Activated T-helper 1 cell treated with anti-CD3 and anti-CD28 coated beads, Interleukin-2, amount 50 U/mL, for 16 hours (primary cell): ENCODE results near the gene ATP6V1C2.
"Not testable (repeated sequence)": the region's sequence is repeated elsewhere in the genome, so short reads cannot be mapped to it uniquely, and the experiment has no call there.

Source experiments
- DNase-seq, 2 donors: peaks; one replicate each; pipeline ENCODE4 v3.0.0-alpha.2; 2020; ENCODE audit warnings: low read depth in 1 of 2, low spot score in 1 of 2

ATP6V1C2 gene

DNA sequence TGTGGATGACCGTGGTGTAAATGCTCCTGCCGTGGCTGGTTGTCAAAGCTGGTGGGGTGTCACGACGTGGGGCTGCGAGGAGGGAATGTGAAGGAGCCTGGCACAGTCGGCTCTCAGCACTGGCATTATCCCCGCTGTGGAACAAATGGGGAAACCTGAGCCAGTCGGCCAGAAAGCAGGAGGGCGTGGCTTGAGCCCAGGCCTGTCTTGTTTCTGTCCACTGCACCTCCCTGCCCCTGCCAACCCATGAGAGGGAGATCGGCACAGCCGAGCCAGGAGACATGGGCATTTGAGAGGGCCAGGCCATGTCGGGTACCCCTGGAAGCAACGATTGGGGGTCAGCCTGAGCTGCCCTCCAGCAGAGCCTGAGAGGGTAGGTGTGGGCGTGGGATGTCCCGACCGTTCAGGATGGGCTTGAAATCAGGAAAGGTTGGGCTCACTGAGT is 46.7 kb downstream of the ATP6V1C2 start:
- DNase-seq: no peak

DNA sequence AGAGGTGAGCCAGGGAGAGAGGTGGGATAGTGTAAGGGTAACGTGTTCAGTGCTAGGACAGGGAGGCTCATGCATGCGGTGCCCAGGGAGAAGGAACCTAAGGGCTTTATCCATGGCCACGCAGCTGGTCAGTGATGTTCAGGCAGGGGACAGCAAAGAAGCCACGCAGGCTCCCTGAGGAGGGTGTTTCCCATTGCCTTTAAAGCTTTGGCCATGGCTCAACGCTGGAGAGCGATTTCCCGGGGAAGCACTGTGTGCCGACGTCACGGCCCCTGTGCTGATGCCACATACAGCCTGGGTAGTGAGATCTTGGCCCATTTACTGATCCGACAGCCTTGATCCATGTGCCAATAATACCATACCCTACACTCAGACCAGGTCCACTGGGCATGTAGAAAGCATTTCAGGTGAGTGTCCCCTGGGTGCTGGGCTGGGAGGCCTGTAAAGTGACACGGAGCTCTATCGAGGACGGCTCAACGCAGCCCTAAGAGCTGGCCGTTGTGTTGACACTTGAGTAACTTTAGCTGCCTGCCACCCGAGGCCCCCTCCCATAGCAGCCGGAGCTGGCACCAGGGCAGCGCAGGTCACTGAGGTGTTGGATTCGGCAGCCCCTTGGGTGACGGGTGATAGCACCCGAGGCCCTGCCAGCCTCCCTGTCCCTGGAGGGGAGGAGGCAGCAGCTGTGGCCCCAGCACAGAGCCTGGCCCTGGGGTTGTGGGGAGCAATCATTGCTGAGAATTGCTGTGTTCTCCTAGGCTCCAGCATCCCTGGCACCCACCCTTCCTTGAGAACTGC is 49.7 kb downstream of the ATP6V1C2 start:
- no peak for DNase-seq

DNA sequence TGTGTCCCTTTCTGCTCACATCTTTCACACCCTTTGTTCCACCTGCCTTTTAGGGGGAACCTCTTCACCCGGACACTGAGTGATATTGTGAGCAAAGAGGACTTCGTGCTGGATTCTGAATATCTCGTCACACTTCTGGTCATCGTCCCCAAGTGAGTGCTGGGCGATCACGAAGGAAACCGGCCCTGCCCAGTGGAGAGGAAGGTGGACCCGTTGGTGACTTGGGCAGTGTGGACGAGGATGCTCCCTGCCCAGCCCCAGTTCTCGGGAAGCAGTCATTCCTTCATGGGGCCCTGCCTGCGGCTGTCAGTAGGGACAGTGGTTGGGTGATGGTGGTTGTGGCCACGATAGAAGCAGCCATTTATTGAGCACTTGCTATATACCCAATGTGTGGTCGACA is 50.4 kb downstream of the ATP6V1C2 start:
- no peak for DNase-seq

DNA sequence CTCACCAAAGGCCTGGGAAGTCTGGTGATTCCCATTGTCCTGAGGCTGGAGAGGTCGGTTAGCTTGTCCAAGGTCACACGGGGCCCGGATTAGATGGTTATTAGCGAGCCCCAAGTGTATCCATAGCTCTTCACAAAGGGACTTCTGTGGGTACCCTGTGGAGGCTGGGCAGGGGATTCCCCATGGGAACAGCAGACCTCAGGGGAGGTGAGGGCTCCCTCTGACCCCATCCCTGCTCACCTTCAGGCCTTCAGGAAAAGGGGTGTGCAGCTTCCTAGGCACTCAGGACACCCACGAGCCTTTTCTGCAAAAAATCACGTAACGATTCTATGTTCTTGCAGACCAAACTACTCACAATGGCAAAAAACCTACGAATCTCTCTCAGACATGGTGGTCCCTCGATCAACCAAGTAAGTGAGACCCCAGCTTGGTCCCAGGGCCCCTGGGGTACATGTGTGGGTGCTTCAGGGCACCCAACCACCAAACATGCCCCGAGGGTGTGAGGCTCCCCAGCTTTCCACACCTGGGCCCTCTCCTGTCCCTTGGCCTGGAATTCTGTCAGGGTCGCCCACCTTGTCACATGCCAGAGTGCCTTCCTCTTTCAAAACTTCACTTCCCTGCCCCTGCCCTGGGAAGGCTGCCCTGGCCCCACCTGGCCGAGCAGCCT is 50.9 kb downstream of the ATP6V1C2 start:
- no peak for DNase-seq

DNA sequence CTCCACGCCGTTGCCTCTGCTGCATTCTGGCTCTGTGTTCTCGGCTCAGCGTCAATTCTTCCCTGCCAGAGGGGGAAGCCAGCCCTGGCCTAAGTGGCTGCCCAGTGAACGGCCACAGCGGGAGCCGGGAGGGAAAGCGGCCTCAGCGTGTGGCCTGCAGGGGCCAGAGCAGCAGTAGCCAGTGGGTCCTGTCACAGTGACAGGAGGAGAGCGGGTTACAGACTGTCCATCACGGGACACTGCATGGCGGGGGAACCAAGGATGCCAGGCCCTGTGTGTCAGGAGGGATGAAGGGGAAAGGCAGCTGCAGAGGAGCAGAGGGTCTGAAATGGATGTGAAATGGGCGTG is 51.4 kb downstream of the ATP6V1C2 start:
- no peak for DNase-seq

DNA sequence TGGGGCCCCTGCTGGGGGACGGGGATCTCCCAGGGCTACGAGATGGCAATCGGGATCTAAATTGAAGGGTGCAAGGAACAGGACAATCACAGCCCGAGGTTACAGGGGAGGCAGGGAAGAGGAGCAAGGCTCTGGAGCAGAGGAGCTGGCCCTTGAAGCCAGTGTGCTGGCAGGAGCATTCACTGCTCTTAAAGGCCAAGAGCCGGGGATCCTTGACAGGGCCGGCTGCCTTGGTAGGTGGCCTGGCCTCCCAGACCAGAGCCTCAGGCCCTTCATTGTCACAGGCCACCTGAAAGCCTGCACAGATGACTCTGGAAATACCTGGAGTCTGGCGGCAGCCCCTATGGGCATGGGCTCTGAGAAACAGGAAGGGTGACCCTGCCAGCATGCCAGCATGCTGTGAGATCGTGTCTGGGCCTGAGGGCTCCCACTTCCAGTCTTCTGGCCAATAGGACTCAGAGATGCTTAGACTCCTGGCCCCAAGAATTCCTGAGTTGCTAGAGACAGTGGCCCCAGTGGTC is 52.5 kb downstream of the ATP6V1C2 start:
- no peak for DNase-seq

DNA sequence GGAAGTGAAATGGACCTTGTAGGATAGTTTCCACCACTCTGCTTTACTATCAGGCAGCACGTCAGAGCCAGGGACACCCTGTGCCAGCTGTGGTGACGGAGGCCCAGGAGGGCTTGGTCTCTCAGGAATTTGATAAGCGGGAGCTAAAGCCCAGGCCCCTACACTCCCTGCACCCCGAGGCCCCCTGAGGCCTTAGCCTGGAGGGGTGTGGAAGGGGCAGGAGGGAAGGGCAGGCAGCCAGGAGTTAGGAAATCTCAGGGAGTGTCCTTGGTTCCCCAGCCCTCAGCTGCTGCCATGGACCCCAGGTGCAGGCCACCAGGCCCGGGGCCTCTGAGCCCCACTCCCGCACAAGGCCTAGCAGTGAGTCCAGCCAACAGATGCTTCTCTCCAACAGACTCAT is 53.0 kb downstream of the ATP6V1C2 start:
- no peak for DNase-seq

DNA sequence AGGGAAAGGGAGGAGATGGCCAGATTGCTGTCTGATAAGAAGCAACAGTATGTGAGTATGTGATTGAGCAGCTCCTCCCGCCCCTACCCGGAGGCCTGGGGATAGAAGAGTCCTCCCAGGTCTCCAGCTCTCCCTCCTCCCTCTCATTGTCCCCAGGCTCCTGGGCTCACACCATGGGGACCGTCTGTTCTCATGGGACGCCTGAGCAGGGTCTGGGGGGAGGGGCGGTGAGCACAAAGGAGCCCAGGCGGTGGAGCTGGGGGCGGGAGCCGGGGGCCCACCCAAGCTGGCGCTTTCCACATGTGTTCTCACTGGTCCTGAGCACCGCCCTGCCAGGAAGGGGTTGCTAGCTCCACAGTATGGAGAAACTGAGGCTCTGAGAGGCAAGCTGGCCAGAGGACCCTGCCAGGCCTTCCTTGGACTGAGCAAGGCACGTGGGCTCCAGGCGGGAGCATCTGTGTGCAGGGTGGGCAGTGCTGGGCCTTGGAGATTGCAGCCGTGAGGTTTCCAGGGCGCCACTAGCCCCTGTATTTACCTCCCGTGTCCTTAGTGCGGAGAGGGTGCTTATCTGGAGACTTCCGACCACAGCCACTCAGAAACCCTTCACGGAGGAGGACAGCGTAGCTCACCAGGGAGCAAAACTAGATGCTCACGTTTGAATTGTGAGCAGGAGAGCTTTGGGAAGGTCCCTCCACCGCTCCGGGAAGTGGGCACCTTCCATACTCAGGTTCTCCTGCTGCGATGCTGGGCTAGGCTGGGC is 53.8 kb downstream of the ATP6V1C2 start:
- no peak for DNase-seq

DNA sequence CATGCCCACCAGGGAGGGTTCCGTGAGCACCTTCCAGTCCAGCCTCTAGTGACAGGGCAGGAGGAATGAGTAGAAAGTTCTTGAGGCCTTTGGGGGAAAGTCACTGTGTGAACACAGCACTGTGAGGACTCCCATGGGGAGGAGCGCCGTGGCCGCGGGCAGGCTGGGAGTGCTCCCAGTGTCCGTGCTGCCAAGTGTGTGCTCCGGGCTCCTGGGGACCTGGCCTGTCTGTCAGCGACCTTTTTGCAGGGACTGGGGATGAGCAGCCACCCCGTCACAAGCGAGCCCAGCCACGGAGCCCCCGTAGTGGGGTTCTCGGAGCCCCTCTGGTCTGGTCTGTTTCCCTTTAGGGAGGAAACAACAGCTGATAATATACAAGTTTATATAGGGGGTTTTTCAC is 54.4 kb downstream of the ATP6V1C2 start:
- no peak for DNase-seq

DNA sequence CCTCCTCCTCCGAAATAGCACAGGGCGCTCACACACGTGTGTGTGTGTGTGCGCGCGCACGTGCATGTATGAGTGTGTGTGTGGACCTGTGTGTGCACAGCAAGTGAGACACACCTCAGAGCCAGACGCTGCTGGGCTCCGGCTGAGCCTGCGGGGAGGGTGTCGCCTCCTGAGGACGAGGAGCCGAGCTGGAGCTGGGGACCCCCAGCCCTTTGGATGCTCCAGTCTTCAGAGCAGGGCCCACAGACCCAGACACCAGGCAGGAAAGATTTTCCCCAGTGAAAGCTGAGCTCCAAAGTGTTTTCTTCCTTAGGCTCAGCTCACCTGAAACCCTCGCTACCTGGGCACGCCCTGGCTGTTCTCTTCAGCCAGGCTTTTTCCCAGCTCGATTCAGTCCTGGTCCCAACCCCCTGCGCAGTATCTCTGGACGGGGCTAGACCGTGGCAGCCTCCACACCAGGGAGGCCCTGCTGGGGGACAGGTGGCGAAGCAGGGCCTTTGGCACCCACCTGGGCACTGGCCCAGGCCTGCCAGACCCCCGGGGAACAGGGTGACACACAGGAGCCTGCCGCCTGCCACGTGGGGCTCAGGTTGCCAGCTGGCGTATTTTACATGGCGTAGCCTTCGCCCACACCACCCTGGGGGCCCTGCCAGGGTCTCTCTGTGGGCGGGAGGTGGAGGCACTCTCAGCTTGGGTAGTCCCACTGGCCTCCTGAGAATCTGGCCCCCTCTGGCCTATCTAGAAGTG is 55.0 kb downstream of the ATP6V1C2 start:
- DNase-seq: no peak

DNA sequence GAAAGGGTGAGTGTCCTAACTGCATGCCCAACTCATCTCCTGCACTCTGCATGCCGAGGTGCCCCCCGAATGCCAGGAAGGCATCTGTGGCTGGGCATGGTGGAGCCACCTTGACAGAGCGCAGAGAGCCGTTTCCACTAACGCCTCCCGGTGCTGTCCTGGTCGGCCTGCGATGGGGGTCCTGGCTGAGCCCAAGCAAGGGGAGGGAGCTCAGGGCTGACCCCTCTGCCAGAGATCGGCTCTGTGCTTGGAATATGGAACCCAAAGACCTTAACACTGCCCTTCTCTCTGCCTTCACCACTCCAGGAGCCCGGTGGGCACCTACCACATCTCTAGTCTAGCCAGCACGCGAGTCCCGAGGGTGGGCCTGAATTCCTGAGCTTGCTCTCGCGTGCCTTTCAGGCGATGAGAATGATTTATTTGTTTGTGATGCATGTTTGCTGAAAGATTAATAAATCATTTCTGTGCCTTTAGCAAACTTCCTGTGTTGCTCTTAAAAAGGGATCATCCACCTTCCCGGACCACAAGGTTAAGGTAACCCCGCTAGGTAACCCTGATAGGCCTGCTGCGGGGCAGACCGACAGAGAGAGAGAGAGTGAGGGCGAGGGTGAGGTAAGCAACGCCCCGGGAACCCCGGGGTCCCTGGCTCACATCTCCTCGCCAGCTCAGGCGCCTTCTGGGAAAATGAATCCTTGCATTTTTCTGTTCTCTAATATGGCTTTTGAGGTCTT is 55.8 kb downstream of the ATP6V1C2 start:
- DNase-seq: no peak

DNA sequence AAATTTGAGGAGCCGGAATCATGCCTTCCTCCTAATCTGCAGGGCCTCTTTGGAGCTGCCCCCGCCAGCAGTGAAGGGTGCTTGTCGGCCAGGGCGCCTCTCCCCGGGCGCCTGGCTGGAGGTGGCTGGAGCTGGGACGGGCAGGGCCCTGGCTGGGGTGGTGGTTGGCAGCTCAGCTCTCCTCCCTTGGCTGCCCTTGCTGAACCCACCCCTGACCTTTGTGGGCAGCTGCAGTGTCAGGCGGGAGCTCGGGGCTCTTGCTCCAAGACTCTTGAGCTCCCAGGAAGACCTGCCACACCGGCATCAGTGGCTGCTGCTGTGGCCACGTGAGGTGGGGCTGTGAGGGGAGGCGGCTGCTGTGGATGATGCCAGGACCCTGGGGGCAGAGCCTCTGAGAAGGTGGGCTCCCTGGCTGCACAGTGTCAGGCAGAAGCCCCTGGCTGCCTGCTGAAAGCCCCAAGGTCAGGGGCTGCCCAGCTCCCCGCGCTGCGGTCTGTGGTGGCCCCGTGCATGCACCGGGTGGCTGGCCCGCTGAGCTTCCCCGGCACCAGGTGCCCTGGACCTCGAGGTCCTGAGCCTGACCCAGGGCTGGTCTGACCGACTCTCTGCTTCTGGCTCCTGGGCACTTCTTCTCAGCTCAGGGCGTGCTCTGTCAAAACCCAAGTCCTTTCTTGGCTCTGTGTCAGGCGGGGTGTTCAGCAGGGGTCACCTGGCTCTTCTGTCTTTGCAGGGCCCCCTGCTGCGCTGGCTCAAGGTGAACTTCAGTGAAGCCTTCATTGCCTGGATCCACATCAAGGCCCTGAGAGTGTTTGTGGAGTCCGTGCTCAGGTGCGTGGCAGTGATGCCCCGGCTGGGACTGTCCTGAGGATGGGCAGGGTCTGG is 56.7 kb downstream of the ATP6V1C2 start:
- DNase-seq: no peak

DNA sequence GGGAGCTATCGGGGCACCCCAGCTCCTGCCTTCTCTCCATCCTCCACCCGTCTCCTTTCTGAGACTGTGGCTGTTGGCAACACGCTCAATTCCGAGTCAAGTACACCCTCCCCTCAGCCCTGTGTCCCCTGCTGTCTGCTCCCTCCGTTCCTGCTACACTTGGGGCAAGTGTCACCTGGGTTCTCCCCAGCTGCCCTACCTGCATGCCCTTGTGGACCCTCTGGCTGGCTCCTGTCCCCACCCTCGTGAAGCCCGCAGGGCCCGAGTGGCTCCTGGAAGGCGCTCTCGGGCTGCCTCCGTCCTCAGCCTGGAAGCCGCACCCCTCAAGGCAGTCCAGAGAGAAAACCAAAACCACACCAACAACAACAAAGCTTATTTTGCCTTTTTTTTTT is 57.3 kb downstream of the ATP6V1C2 start:
- no peak for DNase-seq

DNA sequence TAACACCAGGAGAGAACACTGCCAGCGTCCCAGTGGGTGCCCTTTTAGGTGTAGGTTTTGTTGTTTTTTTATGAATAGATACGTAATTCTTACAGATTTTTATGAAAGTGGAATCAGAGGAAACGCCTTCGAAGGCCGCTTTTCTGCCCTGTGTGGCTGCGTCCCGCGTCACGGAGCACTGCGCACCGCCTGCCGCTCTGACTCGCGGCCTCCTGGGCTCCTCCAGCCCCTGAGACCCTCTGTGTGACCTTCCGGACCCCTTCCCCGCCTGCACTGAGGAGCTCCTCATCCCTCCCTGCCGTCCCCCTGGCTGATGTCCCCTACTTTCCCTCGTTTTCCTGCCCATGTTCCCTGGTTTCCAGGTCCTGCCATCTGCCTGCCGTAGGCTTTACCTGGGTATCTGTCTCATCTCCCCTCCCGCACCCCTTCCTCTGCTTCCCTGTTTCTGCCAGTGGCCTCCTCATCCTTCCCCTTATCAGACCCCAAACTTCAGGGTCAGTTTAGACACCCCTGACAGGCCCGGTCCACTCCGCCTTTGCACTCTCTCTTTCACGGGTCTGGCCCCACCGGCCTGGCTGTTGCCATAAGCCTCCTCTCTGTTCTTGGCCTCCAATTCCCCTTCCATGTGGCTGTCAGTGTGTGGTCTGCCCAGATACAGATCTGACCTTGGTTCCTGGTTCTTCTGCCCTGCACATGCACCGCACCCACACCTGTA is 58.5 kb downstream of the ATP6V1C2 start:
- no peak for DNase-seq

DNA sequence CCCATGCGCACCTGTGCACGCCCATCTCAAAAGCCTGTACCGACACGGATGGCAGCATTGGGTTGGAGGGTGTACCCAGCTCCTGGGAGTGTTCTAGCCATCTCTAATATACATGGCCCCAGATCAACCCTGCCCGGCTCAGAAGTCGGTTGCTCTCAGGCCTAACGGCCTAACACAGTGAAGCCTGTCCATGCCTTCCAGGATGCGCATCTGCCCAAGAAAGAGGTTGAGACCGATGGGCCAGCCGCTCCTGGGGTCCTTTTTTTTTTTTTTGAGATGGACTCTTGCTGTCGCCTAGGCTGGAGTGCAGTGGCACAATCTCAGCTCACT is 59.0 kb downstream of the ATP6V1C2 start:
- no peak for DNase-seq

DNA sequence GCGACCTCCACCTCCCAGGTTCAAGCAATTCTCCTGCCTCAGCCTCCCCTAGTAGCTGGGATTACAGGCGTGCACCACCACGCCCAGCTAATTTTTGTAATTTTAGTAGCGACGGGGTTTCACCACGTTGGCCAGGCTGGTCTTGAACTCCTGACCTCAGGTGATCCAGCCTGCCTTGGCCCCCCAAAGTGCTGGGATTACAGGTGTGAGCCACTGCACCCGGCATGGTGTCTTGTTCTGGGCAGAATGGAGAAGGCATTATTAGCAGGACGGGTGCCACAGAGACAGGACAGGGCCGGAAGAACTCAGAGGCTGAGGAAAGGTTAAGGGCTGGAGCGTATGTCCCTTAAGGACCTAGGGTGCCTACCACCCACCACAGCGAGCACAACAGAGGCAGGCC is 59.4 kb downstream of the ATP6V1C2 start:
- DNase-seq: not testable (repeated sequence)

DNA sequence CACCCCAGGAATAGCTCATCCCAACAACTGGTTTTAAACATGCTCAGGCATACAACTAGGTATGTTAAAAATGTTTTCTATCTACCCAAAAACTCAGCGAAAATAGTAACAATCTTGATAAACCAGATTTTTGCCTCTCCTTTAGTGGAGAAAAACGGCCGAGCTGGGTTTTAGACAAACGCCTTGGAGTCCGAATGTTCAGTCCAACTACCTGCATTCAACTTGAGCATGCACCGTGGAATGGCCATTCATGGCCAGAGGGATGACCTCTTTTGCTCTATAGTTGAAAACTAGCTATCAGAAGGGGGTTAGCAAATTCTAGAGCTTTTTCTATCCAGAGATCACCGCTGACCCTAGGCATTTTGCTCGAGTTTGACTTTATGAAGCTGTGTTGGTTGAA is 60.3 kb downstream of the ATP6V1C2 start:
- no peak for DNase-seq

DNA sequence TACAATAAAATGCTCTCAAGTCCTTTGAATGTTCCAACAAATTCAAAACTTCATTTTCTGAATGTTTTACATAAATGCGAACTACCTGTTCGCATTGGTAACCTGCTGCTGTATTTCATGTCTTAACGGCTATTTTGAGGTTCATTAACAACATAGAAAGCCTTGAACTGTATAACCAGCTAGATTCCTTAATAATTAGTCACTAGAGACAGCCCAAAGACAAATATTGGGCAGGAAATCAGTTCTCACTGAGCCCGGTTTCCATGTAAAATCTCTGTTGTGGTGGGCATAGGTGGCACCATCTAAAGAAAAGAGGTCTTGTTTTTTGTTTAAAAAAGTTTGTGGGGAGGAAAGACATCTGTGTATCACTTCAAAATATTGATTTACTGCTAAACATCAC is 62.0 kb downstream of the ATP6V1C2 start:
- DNase-seq: no peak

DNA sequence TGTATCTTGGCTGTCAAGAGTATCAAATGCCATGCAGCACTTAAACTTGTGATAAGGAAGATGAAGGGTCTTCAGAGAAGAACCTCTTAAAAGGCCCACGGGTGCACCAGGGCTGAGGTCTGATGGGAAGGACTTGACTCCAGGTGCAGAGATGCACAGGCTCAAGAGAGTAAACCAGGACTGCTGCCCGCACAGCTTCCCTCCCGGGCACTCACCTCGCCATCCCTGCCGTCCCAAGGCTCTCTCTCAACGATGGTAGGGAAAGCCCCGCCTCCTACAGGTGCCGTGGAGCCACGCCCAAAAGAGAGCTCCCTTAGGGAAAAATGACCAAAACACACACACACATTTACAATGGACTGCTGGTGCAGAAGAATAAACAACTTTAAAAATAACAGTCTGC is 63.3 kb downstream of the ATP6V1C2 start:
- no peak for DNase-seq
